H1 (cell line): ENCODE measurements around the gene OR52A5. TPM values are rescaled to one million over a fixed set of nuclear protein-coding genes. Genes with fewer than 3 reads are reported as not detected.

Experiments
- CTCF ChIA-PET: fragments of 300-600 bp; sonication (Branson Sonifier 250); formaldehyde crosslinking; loops from one replicate; lab custom pipeline; 2021; ENCODE audit not compliant: partially characterized antibody; lab: Charles Lee
- POLR2A ChIA-PET: fragments of 300-600 bp; sonication (Branson Sonifier 250); formaldehyde crosslinking; loops from one replicate; lab custom pipeline; 2021; ENCODE audit warnings: inconsistent platforms; ENCODE audit not compliant: partially characterized antibody; lab: Charles Lee
- DNase-seq, 2 experiments: peaks; one replicate each; pipeline versions ENCODE4 v3.0.0 to v3.0.0-alpha.2; 2010 to 2022; ENCODE audit warnings: low spot score in 2 of 2, low read depth in 1 of 2, mixed read lengths in 1 of 2
- FAIRE-seq: peaks from 2 replicates; lab custom pipeline; 2011; peaks lifted over from hg19 to GRCh38; lab: Jason Lieb, UNC
- H2AFZ ChIP-seq: 2 replicates; pipeline ENCODE4 v1.8.1; 2012; ENCODE audit warnings: low read length, inconsistent platforms
- H2AK5ac ChIP-seq: 2 replicates; pipeline ENCODE4 v1.6.1; 2013; ENCODE audit warnings: low read depth, low read length
- H2BK120ac ChIP-seq: replicated peaks from 2 replicates; pipeline ENCODE3; 2013; ENCODE audit warnings: low read depth, low read length, inconsistent platforms
- H2BK12ac ChIP-seq: 2 replicates; pipeline ENCODE4 v1.6.1; 2013; ENCODE audit warnings: low read depth, low read length
- H2BK15ac ChIP-seq: 2 replicates; pipeline ENCODE4 v1.6.1; 2013; ENCODE audit warnings: low read length
- H2BK20ac ChIP-seq: 2 replicates; pipeline ENCODE4 v1.6.1; 2013; ENCODE audit warnings: low read length
- H2BK5ac ChIP-seq: 2 replicates; pipeline ENCODE4 v1.6.1; 2013; ENCODE audit warnings: low read depth, low read length
- H3K14ac ChIP-seq: 2 replicates; pipeline ENCODE4 v1.6.1; 2013; ENCODE audit warnings: inconsistent platforms; ENCODE audit not compliant: insufficient read length
- H3K18ac ChIP-seq: 2 replicates; pipeline ENCODE4 v1.6.1; 2013; ENCODE audit warnings: low read length; ENCODE audit errors: extremely low read depth
- H3K23ac ChIP-seq: 2 replicates; pipeline ENCODE4 v1.6.1; 2013; ENCODE audit warnings: inconsistent platforms; ENCODE audit not compliant: insufficient read length
- H3K23me2 ChIP-seq: 2 replicates; pipeline ENCODE4 v1.6.1; 2013; ENCODE audit warnings: low read depth, low read length
- H3K27ac ChIP-seq: 2 replicates; pipeline ENCODE4 v1.6.1; 2011; ENCODE audit warnings: low read depth, low read length, inconsistent platforms
- H3K27me3 ChIP-seq, 4 experiments: replicated peaks in 1 of 4; 1 replicate in 1 of 4; 2 replicates in 3 of 4; pipeline versions ENCODE4 v1.6.1 to v1.8.1; 2011 to 2013; ENCODE audit warnings: low read length in 3 of 4, mild to moderate bottlenecking in 3 of 4, inconsistent platforms in 2 of 4, mixed read lengths in 2 of 4, moderate library complexity in 1 of 4; ENCODE audit not compliant: control insufficient read depth in 3 of 4, insufficient read depth in 3 of 4; ENCODE audit errors: extremely low read depth in 1 of 4
- H3K36me3 ChIP-seq, 4 experiments: 2 replicates each; pipeline versions ENCODE4 v1.6.1 to v1.8.1; 2011 to 2013; ENCODE audit warnings: mild to moderate bottlenecking in 4 of 4, low read length in 3 of 4, moderate library complexity in 2 of 4, control low read depth in 1 of 4, inconsistent platforms in 1 of 4; ENCODE audit not compliant: insufficient read depth in 4 of 4, control insufficient read depth in 2 of 4
- H3K4ac ChIP-seq: replicated peaks from 2 replicates; pipeline ENCODE3; 2013; ENCODE audit warnings: low read length, low read depth, mixed read lengths, inconsistent platforms; ENCODE audit not compliant: insufficient read length
- H3K4me1 ChIP-seq, 4 experiments: replicated peaks in 1 of 4; 1 replicate in 1 of 4; 2 replicates in 3 of 4; pipeline versions ENCODE4 v1.6.1 to v1.8.1; 2011 to 2013; ENCODE audit warnings: low read length in 3 of 4, inconsistent platforms in 2 of 4, mixed read lengths in 1 of 4; ENCODE audit not compliant: insufficient read depth in 4 of 4, control insufficient read depth in 3 of 4
- H3K4me2 ChIP-seq, 2 experiments: 2 replicates each; pipeline versions ENCODE4 v1.6.1 to v1.8.1; 2011 to 2013; ENCODE audit warnings: low read depth in 2 of 2, low read length in 2 of 2, control low read depth in 1 of 2, inconsistent platforms in 1 of 2, mild to moderate bottlenecking in 1 of 2; ENCODE audit not compliant: insufficient read depth in 1 of 2
- H3K4me3 ChIP-seq, 4 experiments: fragments of 200-600, 300-600 bp in 1 of 4; sonication (generic), shearing (Covaris generic), sonication (Bioruptor Twin) in 1 of 4; 2 replicates each; pipeline versions ENCODE4 v1.5.1 to v1.8.1; 2011 to 2016; ENCODE audit warnings: low read length in 4 of 4, low read depth in 3 of 4, control low read depth in 2 of 4, inconsistent platforms in 2 of 4, mild to moderate bottlenecking in 2 of 4, mixed read lengths in 1 of 4, moderate library complexity in 1 of 4; ENCODE audit not compliant: insufficient read depth in 2 of 4; ENCODE audit errors: extremely low read depth in 1 of 4
- H3K56ac ChIP-seq: replicated peaks from 2 replicates; pipeline ENCODE3; 2013; ENCODE audit warnings: low read depth, mild to moderate bottlenecking, mixed read lengths, low read length, inconsistent platforms; ENCODE audit not compliant: insufficient read length
- H3K79me1 ChIP-seq: 2 replicates; pipeline ENCODE4 v1.6.1; 2013; ENCODE audit warnings: low read depth, low read length, control low read depth
- H3K79me2 ChIP-seq, 2 experiments: 2 replicates each; pipeline versions ENCODE4 v1.6.1 to v1.8.1; 2012 to 2013; ENCODE audit warnings: low read length in 2 of 2, mild to moderate bottlenecking in 2 of 2, inconsistent platforms in 1 of 2; ENCODE audit not compliant: insufficient read depth in 2 of 2, control insufficient read depth in 1 of 2
- H3K9ac ChIP-seq, 4 experiments: replicated peaks in 1 of 4; 1 replicate in 1 of 4; 2 replicates in 3 of 4; pipeline versions ENCODE4 v1.6.1 to v1.8.1; 2011 to 2013; ENCODE audit warnings: low read depth in 3 of 4, low read length in 3 of 4, control low read depth in 2 of 4, mild to moderate bottlenecking in 2 of 4, moderate library complexity in 2 of 4, inconsistent platforms in 1 of 4; ENCODE audit errors: extremely low read depth in 1 of 4
- H3K9me3 ChIP-seq, 2 experiments: 2 replicates each; pipeline versions ENCODE4 v1.6.1 to v1.8.1; 2012 to 2013; ENCODE audit warnings: mild to moderate bottlenecking in 2 of 2, moderate library complexity in 2 of 2, control low read depth in 1 of 2, inconsistent platforms in 1 of 2, low read depth in 1 of 2, low read length in 1 of 2, mixed read lengths in 1 of 2; ENCODE audit not compliant: insufficient read depth in 2 of 2
- H4K20me1 ChIP-seq, 2 experiments: replicated peaks in 1 of 2; 2 replicates each; pipeline versions ENCODE3 to v1.8.1; 2011 to 2013; ENCODE audit warnings: inconsistent platforms in 2 of 2, low read length in 2 of 2, mild to moderate bottlenecking in 1 of 2; ENCODE audit not compliant: insufficient read depth in 2 of 2, control insufficient read depth in 1 of 2
- H4K5ac ChIP-seq: 2 replicates; pipeline ENCODE4 v1.6.1; 2013; ENCODE audit warnings: low read length, low read depth, mixed read lengths, inconsistent platforms; ENCODE audit not compliant: insufficient read length
- H4K8ac ChIP-seq: 2 replicates; pipeline ENCODE4 v1.8.0; 2013; ENCODE audit warnings: mild to moderate bottlenecking, moderate library complexity, low read length, inconsistent platforms; ENCODE audit not compliant: insufficient read depth; ENCODE audit errors: extremely low read depth
- H4K91ac ChIP-seq: replicated peaks from 2 replicates; pipeline ENCODE3; 2013; ENCODE audit warnings: low read length, mixed read lengths, inconsistent platforms; ENCODE audit not compliant: insufficient read length
- KDM1A ChIP-seq: fragments of 200-600, 300-600 bp; sonication (generic); IDR thresholded peaks from 2 replicates; pipeline ENCODE4 v1.7.1; 2016; ENCODE audit warnings: mild to moderate bottlenecking, low read length, borderline replicate concordance
- RXRA ChIP-seq: IDR thresholded peaks from 2 replicates; pipeline ENCODE4 v1.6.1; 2011; ENCODE audit warnings: low read depth, mild to moderate bottlenecking, low read length, moderate library complexity; ENCODE audit not compliant: insufficient read depth
- TEAD4 ChIP-seq: IDR thresholded peaks from 2 replicates; pipeline ENCODE4 v1.6.1; 2012; ENCODE audit warnings: low read depth, low read length, inconsistent platforms, mixed read lengths
- WGBS, 2 experiments: shearing (Covaris generic) in 1 of 2; methylation state at CpG; one replicate each; pipeline versions ENCODE4 v1.1.6 to v1.1.7; 2013 to 2015; ENCODE audit warnings: low lambda C conversion rate in 2 of 2, mixed read lengths in 2 of 2, inconsistent platforms in 1 of 2, low coverage in 1 of 2, missing lambda C conversion rate in 1 of 2; ENCODE audit not compliant: insufficient replicate concordance in 2 of 2, insufficient coverage in 1 of 2, insufficient read length in 1 of 2; ENCODE audit errors: extremely low coverage in 1 of 2, missing lambda C conversion rate in 1 of 2; 5-methylcytosine and 5-hydroxymethylcytosine counted together
- polyA plus RNA-seq, 7 experiments: library from polyadenylated mRNA; depleted of rRNA in 3 of 7; stranded (reverse) in 5 of 7; unstranded in 2 of 7; fragments of >200 nt in 5 of 7; fragments of 200-250 nt in 2 of 7; gene quantifications; 1 replicate in 5 of 7; 2 replicates in 1 of 7; 4 replicates in 1 of 7; pipeline versions ENCODE4 v1.2.1 to v1.2.3, GENCODE V29; 2011 to 2013; ENCODE audit warnings: missing spikeins in 2 of 7, mixed read lengths in 2 of 7
- total RNA-seq: library from RNA; stranded (reverse); fragmentation: NEBNext Ultra II Directional; extraction: Animal tissue kit (Norgen Biotek cat#: 25700); gene quantifications from 2 replicates; pipeline ENCODE4 v1.2.1, GENCODE V29; 2021

OR52A5 gene
- total and polyA plus RNA-seq, 2 of the 8 experiments (the other 6 are each of a cell fraction or from before 2014, with no cell fraction given), result 0.02 to 0.11 TPM

DNA sequence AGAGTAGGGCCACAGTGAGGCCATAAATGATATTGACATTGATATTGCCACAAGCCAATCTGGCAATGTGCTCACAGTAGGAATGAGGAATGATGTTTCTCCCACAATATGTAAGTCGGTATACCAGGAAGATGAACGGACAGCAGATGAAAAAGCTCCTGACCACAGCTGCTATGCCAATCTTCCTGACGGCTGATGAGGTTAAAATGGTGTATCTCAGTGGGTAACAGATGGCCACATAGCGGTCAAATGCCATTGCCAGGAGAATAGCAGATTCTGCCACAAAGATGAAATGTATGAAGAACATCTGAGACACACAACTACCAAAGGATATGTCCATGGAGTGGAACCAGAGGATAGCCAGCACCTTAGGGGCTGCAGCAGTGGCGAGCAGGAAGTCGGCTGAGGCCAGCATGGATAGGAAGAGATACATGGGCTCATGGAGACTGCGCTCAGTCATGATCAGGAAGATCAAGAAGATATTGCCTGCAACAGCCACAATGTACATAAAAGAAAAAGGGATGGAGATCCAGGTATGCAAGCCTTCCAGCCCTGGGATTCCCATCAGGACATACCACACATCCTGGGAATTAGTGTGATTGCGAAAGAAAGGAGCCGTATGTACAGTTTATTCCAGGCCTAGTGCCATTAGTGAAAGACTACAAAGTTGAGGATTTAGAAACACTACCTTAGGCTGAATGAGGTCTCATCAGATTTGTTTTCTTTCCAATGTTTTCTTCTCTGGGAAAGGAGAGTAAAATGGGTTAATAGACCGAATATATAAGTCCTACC, 40.1 kb upstream of the OR52A5 start:
- DNase-seq (no peak), FAIRE-seq (no peak)
- Histone ChIP-seq H3K4me2 (no peak overlapping the region), H3K27me3 (no peaks in the 10 kb centered on the region), H3K23ac (no peak overlapping the region), H3K14ac (no peak overlapping the region), H4K8ac (no peak overlapping the region), H2BK20ac (no peak overlapping the region), H3K36me3 (no peaks in the 10 kb centered on the region), H3K23me2 (no peaks in the 10 kb centered on the region; the same call in 1 of the 2 replicates), H2BK15ac (no peak overlapping the region), H2BK5ac (no peak overlapping the region), H2BK12ac (no peak overlapping the region), H4K20me1 (no peaks in the 10 kb centered on the region), H3K27ac (no peak overlapping the region), H3K9ac (no peak overlapping the region), H3K56ac (no peak overlapping the region), H2AK5ac (no peak overlapping the region), H3K79me1 (no peaks in the 10 kb centered on the region), H4K5ac (no peak overlapping the region), H2BK120ac (no peak overlapping the region), H3K18ac (no peak overlapping the region), H2AFZ (no peak overlapping the region), H3K4me3 (no peak overlapping the region), H3K9me3 (no peaks in the 10 kb centered on the region), H4K91ac (no peak overlapping the region), H3K4ac (no peak overlapping the region), H3K4me1 (no peaks in the 10 kb centered on the region), H3K79me2 (no peaks in the 10 kb centered on the region)
- 85% methylated on average over 10 of the region's 10 CpGs; no CpG with 5 or more reads in 1 of the 2 experiments for WGBS, 2 experiments
- ChIA-PET CTCF (no interaction called here), POLR2A (no interaction called here)
- no peak for TF ChIP-seq RXRA
- no peak for TF ChIP-seq TEAD4
- no peak for TF ChIP-seq KDM1A
